ENCODE data around the gene RGS2. TPM values are rescaled to one million over a fixed set of nuclear protein-coding genes. Genes with fewer than 3 reads are reported as not detected.

The RGS2 gene
- total and polyA plus RNA-seq, 2 experiments from 2014 or later, result 196 to 283 TPM

DNA sequence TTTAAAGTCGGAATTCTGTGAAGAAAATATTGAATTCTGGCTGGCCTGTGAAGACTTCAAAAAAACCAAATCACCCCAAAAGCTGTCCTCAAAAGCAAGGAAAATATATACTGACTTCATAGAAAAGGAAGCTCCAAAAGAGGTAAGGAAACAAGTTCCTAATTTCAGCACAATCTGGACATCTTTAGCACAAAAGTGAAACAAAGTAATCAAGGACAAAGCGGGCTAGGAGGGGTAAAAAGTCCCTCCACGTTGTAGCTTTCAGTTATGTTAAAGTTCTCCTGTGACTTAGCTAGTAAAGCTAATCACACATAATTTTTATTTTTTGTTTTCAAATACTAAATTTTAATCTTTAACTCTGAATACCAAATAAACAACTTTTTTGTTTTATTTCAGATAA lies 2.2 kb downstream of the RGS2 start:
- Histone ChIP-seq H3K79me2 (peaks cover 20% of the 10 kb centered on the region), H3K36me3 (replicated peaks; ENCODE audit: insufficient read depth, low read depth) (peaks cover 10% of the 10 kb centered on the region), H3K4me3 (peak overlapping the region; percentile 72), H3K27ac (peak overlapping the region; percentile 86), H3K4me2 (peak overlapping the region; percentile 87), H3K9me2 (replicated peaks; ENCODE audit: insufficient read depth) (no peaks in the 10 kb centered on the region), H3K27me3 (no peaks in the 10 kb centered on the region), H3K4me1 (ENCODE audit: insufficient read depth) (peaks cover 15% of the 10 kb centered on the region), H4K20me1 (ENCODE audit: insufficient read depth, poor library complexity, severe bottlenecking) (peaks cover 14% of the 10 kb centered on the region), H2AFZ (no peak overlapping the region), H3K9me3 (ENCODE audit: low read depth) (no peaks in the 10 kb centered on the region)
- WGBS (ENCODE audit: low lambda C conversion rate, missing lambda C conversion rate), result 73% methylated on average over 3 of the region's 3 CpGs
- DNase-seq (ENCODE audit: low spot score), result no peak
- TF ChIP-seq, protein P1, sequence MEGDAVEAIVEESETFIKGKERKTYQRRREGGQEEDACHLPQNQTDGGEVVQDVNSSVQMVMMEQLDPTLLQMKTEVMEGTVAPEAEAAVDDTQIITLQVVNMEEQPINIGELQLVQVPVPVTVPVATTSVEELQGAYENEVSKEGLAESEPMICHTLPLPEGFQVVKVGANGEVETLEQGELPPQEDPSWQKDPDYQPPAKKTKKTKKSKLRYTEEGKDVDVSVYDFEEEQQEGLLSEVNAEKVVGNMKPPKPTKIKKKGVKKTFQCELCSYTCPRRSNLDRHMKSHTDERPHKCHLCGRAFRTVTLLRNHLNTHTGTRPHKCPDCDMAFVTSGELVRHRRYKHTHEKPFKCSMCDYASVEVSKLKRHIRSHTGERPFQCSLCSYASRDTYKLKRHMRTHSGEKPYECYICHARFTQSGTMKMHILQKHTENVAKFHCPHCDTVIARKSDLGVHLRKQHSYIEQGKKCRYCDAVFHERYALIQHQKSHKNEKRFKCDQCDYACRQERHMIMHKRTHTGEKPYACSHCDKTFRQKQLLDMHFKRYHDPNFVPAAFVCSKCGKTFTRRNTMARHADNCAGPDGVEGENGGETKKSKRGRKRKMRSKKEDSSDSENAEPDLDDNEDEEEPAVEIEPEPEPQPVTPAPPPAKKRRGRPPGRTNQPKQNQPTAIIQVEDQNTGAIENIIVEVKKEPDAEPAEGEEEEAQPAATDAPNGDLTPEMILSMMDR (IDR thresholded peaks at IDR 0.05; ENCODE audit: poor library complexity), result no peak
- TF ChIP-seq EZH2 (IDR thresholded peaks at IDR 0.05; ENCODE audit: borderline replicate concordance) (no peak), EZH2phosphoT487 (IDR thresholded peaks at IDR 0.05; ENCODE audit: low read depth, severe bottlenecking, unreplicated experiment) (no peak)

DNA sequence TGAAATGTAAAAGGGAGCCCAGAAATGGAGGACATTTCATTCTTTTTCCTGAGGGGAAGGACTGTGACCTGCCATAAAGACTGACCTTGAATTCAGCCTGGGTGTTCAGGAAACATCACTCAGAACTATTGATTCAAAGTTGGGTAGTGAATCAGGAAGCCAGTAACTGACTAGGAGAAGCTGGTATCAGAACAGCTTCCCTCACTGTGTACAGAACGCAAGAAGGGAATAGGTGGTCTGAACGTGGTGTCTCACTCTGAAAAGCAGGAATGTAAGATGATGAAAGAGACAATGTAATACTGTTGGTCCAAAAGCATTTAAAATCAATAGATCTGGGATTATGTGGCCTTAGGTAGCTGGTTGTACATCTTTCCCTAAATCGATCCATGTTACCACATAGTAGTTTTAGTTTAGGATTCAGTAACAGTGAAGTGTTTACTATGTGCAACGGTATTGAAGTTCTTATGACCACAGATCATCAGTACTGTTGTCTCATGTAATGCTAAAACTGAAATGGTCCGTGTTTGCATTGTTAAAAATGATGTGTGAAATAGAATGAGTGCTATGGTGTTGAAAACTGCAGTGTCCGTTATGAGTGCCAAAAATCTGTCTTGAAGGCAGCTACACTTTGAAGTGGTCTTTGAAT lies 2.9 kb downstream of the RGS2 start:
- Histone ChIP-seq H3K36me3 (replicated peaks; ENCODE audit: insufficient read depth, low read depth) (peaks cover 10% of the 10 kb centered on the region), H3K9me3 (ENCODE audit: low read depth) (no peaks in the 10 kb centered on the region), H3K27ac (peak overlapping the region; percentile 86), H3K4me1 (ENCODE audit: insufficient read depth) (peaks cover 15% of the 10 kb centered on the region), H3K4me2 (peak overlapping the region; percentile 87), H3K9me2 (replicated peaks; ENCODE audit: insufficient read depth) (no peaks in the 10 kb centered on the region), H3K79me2 (peaks cover 20% of the 10 kb centered on the region), H2AFZ (no peak overlapping the region), H3K27me3 (no peaks in the 10 kb centered on the region), H4K20me1 (ENCODE audit: insufficient read depth, poor library complexity, severe bottlenecking) (peaks cover 14% of the 10 kb centered on the region), H3K4me3 (no peak overlapping the region)
- TF ChIP-seq, protein P1 (IDR thresholded peaks at IDR 0.05; ENCODE audit: poor library complexity), result no peak
- TF ChIP-seq EZH2 (IDR thresholded peaks at IDR 0.05; ENCODE audit: borderline replicate concordance), result no peak
- no peak for TF ChIP-seq EZH2phosphoT487 (IDR thresholded peaks at IDR 0.05; ENCODE audit: low read depth, severe bottlenecking, unreplicated experiment)
- 82% methylated on average over 6 of the region's 6 CpGs for WGBS (ENCODE audit: low lambda C conversion rate, missing lambda C conversion rate)
- no peak for DNase-seq (ENCODE audit: low spot score)

DNA sequence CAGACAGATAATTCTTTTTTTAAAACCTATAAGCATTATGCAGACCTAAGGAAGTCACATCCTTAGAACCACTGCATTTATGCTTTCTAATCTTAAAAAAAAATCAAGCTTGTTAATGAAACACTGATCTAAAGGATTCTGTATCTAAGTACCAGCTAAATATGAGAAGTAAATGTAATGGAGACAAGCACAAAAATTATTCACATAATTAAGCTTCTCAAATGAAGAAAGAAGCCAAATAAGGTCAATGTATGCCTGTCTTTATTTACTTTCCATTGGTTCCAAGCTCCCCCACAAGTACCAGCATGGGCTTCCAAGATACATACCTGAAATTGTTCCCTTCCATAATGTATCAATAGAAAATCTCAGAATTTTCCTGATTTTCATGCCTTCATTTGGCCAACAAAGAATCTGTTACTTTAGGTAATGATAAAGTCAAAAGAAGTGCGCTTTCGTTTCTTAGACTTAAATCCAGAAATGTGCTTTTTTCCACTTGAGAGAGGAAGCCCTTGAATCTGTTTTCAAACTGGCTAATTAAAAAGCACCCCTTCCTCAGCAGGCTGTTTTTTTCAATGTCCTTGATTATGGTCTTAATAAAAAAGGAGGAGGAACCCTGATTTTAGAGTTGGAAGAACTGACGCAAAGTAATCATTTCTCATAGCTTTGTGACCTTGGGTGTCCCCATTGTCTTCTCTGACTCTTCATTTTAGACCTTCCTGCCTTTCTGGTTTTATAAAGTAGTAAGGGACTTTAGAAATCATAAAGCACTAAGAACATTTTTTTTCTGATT lies 3.8 kb downstream of the RGS2 start:
- no peak for DNase-seq (ENCODE audit: low spot score)

More for the DNA sequence above, 3.8 kb downstream of the RGS2 start:
- H3K4me2 ChIP-seq, result peak overlapping the region; percentile 87
- H3K36me3 ChIP-seq (replicated peaks; ENCODE audit: insufficient read depth, low read depth), result peaks cover 10% of the 10 kb centered on the region
- H3K27me3 ChIP-seq, result no peaks in the 10 kb centered on the region
- H2AFZ ChIP-seq, result no peak overlapping the region
- H3K4me3 ChIP-seq, result no peak overlapping the region
- TF ChIP-seq, protein P1 (IDR thresholded peaks at IDR 0.05; ENCODE audit: poor library complexity), result no peak
- TF ChIP-seq EZH2phosphoT487 (IDR thresholded peaks at IDR 0.05; ENCODE audit: low read depth, severe bottlenecking, unreplicated experiment), result no peak
- no peak for TF ChIP-seq EZH2 (IDR thresholded peaks at IDR 0.05; ENCODE audit: borderline replicate concordance)
- H3K27ac ChIP-seq, result peak overlapping the region; percentile 86
- H3K4me1 ChIP-seq (ENCODE audit: insufficient read depth), result peaks cover 15% of the 10 kb centered on the region
- 94% methylated on average over 3 of the region's 3 CpGs for WGBS (ENCODE audit: low lambda C conversion rate, missing lambda C conversion rate)
- peaks cover 14% of the 10 kb centered on the region for H4K20me1 ChIP-seq (ENCODE audit: insufficient read depth, poor library complexity, severe bottlenecking)
- peaks cover 20% of the 10 kb centered on the region for H3K79me2 ChIP-seq
- H3K9me3 ChIP-seq (ENCODE audit: low read depth), result no peaks in the 10 kb centered on the region
- H3K9me2 ChIP-seq (replicated peaks; ENCODE audit: insufficient read depth), result no peaks in the 10 kb centered on the region

Data from hepatocyte (in vitro differentiated cells).